ENCODE results near the gene CRYZL1. TPM values are rescaled to one million over a fixed set of nuclear protein-coding genes. Genes with fewer than 3 reads are reported as not detected.
A peak's percentile ranks its signal among the peaks of the same experiment; 100 is the strongest.

Gene CRYZL1
- total RNA-seq, 2 experiments from 2014 or later, result 28.6 to 30.5 TPM

DNA sequence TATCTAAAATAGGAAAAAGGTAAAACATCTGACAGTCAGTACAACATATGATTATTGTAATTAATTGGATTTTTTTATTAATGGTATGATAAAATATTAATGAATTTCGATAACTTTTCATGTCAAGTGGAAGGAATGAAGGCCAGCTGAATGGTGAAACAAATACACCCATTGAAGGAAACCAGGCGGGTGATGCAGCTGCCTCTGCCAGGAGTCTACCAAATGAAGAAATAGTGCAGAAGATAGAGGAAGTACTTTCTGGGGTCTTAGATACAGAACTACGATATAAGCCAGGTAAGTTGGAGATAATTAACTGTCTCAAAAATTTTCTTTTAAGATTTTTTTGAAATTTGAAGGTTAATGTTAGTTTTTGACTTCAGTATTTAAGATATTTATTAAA lies 95.5 kb downstream of the CRYZL1 start:
- no peak for DNase-seq
- H3K36me3 ChIP-seq (ENCODE audit: insufficient read depth, low read length), result peaks cover 41% of the 10 kb centered on the region
- no peak overlapping the region for H3K27ac ChIP-seq (ENCODE audit: low read depth in 1 of 2, low read length in 2 of 2)
- Mint-ChIP-seq H3K27ac (peak overlapping the region; percentile 52), H3K4me3 (peak overlapping the region; percentile 55), H3K36me3 (ENCODE audit: low read depth) (peaks cover 87% of the 10 kb centered on the region), H3K27me3 (no peaks in the 10 kb centered on the region), H3K9me3 (no peaks in the 10 kb centered on the region), H3K4me1 (ENCODE audit: low read depth) (peaks cover 58% of the 10 kb centered on the region)
- TF ChIP-seq, protein P1, sequence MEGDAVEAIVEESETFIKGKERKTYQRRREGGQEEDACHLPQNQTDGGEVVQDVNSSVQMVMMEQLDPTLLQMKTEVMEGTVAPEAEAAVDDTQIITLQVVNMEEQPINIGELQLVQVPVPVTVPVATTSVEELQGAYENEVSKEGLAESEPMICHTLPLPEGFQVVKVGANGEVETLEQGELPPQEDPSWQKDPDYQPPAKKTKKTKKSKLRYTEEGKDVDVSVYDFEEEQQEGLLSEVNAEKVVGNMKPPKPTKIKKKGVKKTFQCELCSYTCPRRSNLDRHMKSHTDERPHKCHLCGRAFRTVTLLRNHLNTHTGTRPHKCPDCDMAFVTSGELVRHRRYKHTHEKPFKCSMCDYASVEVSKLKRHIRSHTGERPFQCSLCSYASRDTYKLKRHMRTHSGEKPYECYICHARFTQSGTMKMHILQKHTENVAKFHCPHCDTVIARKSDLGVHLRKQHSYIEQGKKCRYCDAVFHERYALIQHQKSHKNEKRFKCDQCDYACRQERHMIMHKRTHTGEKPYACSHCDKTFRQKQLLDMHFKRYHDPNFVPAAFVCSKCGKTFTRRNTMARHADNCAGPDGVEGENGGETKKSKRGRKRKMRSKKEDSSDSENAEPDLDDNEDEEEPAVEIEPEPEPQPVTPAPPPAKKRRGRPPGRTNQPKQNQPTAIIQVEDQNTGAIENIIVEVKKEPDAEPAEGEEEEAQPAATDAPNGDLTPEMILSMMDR (IDR thresholded peaks at IDR 0.05), result no peak
- H3K27me3 ChIP-seq (ENCODE audit: control insufficient read depth in 1 of 2, insufficient read depth in 2 of 2, low read length in 2 of 2), result no peaks in the 10 kb centered on the region
- no peaks in the 10 kb centered on the region for H3K9me3 ChIP-seq (ENCODE audit: control insufficient read depth in 1 of 2, insufficient read depth in 1 of 2, low read length in 2 of 2)
- intact Hi-C loops (cut with DNase I, micrococcal nuclease), result no loop called here
- CTCF ChIA-PET, result interaction anchor here (1.8 kb wide), 1 partner anchor 42 kb away, joined by 5 read pairs; the partner anchor contains the start of gene DONSON
- H3K4me1 ChIP-seq (ENCODE audit: insufficient read depth, low read length), result peaks cover 11% of the 10 kb centered on the region
- POLR2A ChIA-PET, result interaction anchor here (5.6 kb wide), 1 partner anchor 66 kb away, joined by 132 read pairs; the partner anchor contains the start of gene TMEM50B
- no peak overlapping the region for H3K4me3 ChIP-seq (ENCODE audit: low read length)
- no peak for ATAC-seq (ENCODE audit: poor library complexity)

DNA sequence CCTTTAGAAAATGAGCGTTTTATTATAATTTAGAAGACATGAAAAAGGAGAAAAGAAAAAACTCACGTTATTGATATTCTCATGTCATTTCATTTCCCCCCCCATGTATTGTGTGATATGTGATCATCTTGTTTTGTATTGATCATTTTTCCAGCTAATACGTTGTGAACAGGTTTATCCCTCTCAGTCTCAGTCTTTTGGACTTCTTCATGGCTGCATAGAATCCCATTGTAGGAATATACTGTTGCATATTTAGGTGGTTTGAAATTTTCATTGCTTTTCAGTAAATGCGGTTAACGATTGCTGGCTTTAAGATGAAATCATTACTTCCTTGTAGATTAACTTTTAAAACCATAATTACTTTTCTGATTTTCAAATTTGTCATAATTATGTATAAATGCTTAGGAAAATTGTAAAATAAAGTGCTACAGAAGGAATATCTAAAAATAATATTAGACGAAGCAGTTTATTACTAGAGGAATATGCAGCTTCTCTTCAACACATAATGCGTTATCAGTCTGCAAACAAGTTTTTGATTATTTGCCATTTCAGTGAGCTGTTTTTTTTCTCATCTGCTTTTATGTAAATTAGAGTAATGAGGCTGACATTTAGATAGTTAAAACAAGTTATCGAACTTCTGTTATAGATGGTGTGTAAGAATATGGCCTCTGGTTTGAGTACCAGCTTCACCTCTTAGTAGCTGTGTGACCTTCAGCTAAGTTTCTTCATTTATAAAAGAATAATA lies 96.9 kb downstream of the CRYZL1 start:
- intact Hi-C loops (cut with DNase I, micrococcal nuclease), result loop anchor here (5.0 kb wide), 3 partner anchors 43 to 1152 kb away; partner anchors contain the start of genes DONSON (in 1 of the 2), SYNJ1 (in 1 of the 2) and URB1 (in 1 of the 2)
- Histone ChIP-seq H3K36me3 (ENCODE audit: insufficient read depth, low read length) (peaks cover 26% of the 10 kb centered on the region), H3K27me3 (ENCODE audit: control insufficient read depth in 1 of 2, insufficient read depth in 2 of 2, low read length in 2 of 2) (no peaks in the 10 kb centered on the region), H3K4me1 (ENCODE audit: insufficient read depth, low read length) (peaks cover 15% of the 10 kb centered on the region), H3K9me3 (ENCODE audit: control insufficient read depth in 1 of 2, insufficient read depth in 1 of 2, low read length in 2 of 2) (no peaks in the 10 kb centered on the region), H3K4me3 (ENCODE audit: low read length) (peak overlapping the region; percentile 91), H3K27ac (ENCODE audit: low read depth in 1 of 2, low read length in 2 of 2) (no peak overlapping the region)
- CTCF ChIA-PET, result interaction anchor here (1.1 to 3.0 kb wide), 3 partner anchors 12 to 64 kb away, joined by 3 to 18 read pairs (median 4); partner anchors contain the start of gene TMEM50B
- H3K36me3 Mint-ChIP-seq (ENCODE audit: low read depth), result peaks cover 78% of the 10 kb centered on the region
- TF ChIP-seq, protein P1 (IDR thresholded peaks at IDR 0.05), result no peak
- H3K4me1 Mint-ChIP-seq (ENCODE audit: low read depth), result peaks cover 65% of the 10 kb centered on the region
- ATAC-seq (ENCODE audit: poor library complexity), result no peak
- POLR2A ChIA-PET, result interaction anchor here (0.9 to 5.6 kb wide), 6 partner anchors 14 to 773 kb away, joined by 3 to 132 read pairs (median 15); partner anchors contain the start of genes DONSON, PAXBP1 and TMEM50B
- no peaks in the 10 kb centered on the region for H3K27me3 Mint-ChIP-seq
- peak overlapping the region; percentile 95 for H3K4me3 Mint-ChIP-seq
- peak overlapping the region; percentile 98 for H3K27ac Mint-ChIP-seq
- DNase-seq, result no peak
- no peaks in the 10 kb centered on the region for H3K9me3 Mint-ChIP-seq

DNA sequence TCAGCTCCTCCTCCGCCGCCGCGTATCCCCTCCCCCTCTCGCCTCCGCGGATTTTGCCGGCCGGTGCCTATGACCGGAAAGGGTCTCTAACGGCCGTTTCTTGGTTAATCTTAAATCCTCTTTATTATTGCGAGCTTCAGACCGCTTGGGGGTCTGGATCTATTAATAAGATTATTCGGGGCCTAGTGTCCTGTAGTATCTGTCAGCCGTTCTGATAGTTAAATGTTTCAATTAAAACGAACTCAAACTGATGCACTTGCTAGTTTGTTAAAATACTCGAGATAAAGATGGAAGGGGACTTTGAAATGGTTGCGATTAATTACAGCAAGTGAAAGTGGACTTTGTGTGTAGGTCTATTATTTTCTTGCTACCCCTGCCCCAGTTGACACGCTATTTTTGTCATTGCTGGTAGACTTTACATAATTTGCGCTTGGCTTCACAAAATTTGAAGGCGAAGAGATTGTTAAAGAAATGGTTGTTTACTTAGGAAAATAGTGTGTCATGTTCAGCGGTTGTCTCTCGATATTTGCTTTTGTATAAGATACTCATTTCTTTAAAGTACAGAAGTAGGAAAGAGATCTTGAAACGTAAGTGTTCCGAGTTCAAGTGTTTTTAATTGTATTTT lies 97.9 kb downstream of the CRYZL1 start:
- Mint-ChIP-seq H3K27ac (peak overlapping the region; percentile 98), H3K9me3 (no peaks in the 10 kb centered on the region), H3K36me3 (ENCODE audit: low read depth) (peaks cover 72% of the 10 kb centered on the region), H3K4me3 (peak overlapping the region; percentile 95), H3K4me1 (ENCODE audit: low read depth) (peaks cover 60% of the 10 kb centered on the region), H3K27me3 (no peaks in the 10 kb centered on the region)
- peaks cover 22% of the 10 kb centered on the region for H3K36me3 ChIP-seq (ENCODE audit: insufficient read depth, low read length)
- no peaks in the 10 kb centered on the region for H3K27me3 ChIP-seq (ENCODE audit: control insufficient read depth in 1 of 2, insufficient read depth in 2 of 2, low read length in 2 of 2)
- H3K27ac ChIP-seq (ENCODE audit: low read depth in 1 of 2, low read length in 2 of 2), result peak overlapping the region; percentile 99 to 100
- ATAC-seq (ENCODE audit: poor library complexity) (no peak), DNase-seq (peak in 4 of 14 experiments; percentile 51 to 73 (median 56))
- peak overlapping the region; percentile 91 for H3K4me3 ChIP-seq (ENCODE audit: low read length)
- H3K9me3 ChIP-seq (ENCODE audit: control insufficient read depth in 1 of 2, insufficient read depth in 1 of 2, low read length in 2 of 2), result no peaks in the 10 kb centered on the region
- ChIA-PET CTCF (interaction anchor here (1.1 to 3.3 kb wide), 3 partner anchors 14 to 63 kb away, joined by 3 to 18 read pairs (median 10); partner anchors contain the start of gene TMEM50B), POLR2A (interaction anchor here (0.7 to 5.6 kb wide), 27 partner anchors 8 to 1050 kb away, joined by 3 to 132 read pairs (median 5); partner anchors contain the start of genes CFAP298, DNAJC28, DONSON and IFNAR1)
- peaks cover 15% of the 10 kb centered on the region for H3K4me1 ChIP-seq (ENCODE audit: insufficient read depth, low read length)
- TF ChIP-seq, protein P1 (IDR thresholded peaks at IDR 0.05), result no peak
- intact Hi-C loops (cut with DNase I, micrococcal nuclease), result loop anchor here (2.0 to 5.0 kb wide), 5 partner anchors 44 to 1151 kb away; partner anchors contain the start of genes DONSON (in 2 of the 2), SYNJ1 (in 1 of the 2) and URB1 (in 1 of the 2)
